ENCODE measurements around the gene SPATA6L.

SPATA6L gene

GRCh38 chr9:4600368-4600767, 65.9 kb downstream of the SPATA6L start:
- intact Hi-C loops (cut with micrococcal nuclease), result loop anchor here (5.0 kb wide), 1 partner anchor 157 kb away; no protein-coding TSS in a partner anchor
- Mint-ChIP-seq H3K4me1 (ENCODE audit: low read depth) (peaks cover 17% of the 10 kb centered on the region), H3K4me3 (no peak overlapping the region), H3K9me3 (no peaks in the 10 kb centered on the region), H3K36me3 (ENCODE audit: low read depth) (no peaks in the 10 kb centered on the region), H3K27me3 (peaks cover 17% of the 10 kb centered on the region), H3K27ac (no peak overlapping the region)

DNA sequence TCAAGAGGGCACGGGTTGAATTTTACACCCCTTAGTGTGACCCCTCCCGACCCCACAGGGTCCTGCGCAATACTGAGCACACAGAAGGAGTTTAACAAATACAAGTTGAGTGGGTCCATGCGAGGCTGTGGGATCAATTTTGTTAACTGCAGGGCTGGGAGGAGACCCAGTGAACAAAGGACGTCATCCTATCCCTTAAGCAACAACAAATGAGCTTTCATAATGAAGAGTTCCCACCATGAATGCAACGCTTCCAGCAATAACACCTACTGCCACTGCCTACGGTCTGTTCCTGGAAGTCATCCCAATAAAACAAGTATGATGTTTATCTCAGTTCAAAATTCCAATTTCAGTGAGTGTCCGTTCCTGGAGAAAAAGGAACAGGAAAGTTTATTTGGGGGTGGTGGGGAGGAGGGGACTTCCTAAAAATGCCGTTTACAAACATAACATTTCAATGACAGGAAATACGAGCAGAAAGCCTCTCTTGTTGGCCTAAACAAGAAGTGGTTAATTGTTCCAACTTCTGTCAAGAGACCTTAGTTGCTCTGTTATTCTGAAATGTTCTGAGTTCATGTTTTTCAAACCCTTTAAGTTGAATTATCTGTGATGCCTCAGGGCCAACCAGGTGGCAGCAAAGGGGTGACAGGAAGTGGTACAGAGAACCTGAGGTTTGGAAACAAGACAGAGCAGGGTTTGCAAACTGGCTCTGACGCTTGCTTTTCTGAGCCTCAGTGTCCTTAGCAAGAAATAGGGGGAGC, 69.9 kb downstream of the SPATA6L start:
- intact Hi-C loops (cut with micrococcal nuclease), result no loop called here
- Mint-ChIP-seq H3K9me3 (no peaks in the 10 kb centered on the region), H3K27ac (no peak overlapping the region), H3K4me3 (no peak overlapping the region), H3K4me1 (ENCODE audit: low read depth) (peaks cover 23% of the 10 kb centered on the region), H3K27me3 (peaks cover 14% of the 10 kb centered on the region), H3K36me3 (ENCODE audit: low read depth) (no peaks in the 10 kb centered on the region)

DNA sequence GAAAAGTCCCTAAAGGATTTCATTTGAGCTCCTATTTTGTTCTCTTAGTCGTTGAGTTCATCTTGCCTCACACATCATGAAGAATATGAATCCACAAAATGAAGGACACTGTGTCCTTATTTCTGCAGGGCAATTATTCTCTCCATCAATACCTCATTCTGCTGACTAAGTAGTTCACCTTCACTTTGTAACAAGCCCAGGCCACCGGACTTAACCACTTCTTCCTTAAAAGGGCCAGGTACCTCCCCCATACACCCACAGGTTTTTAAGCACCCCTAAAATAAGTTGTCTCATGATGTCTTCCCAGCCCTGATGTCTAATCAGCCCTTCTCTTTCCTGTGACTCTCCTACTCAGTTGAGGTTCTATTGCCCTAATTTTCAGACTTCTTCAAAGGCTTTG, 71.3 kb downstream of the SPATA6L start:
- Mint-ChIP-seq H3K27ac (no peak overlapping the region), H3K9me3 (no peaks in the 10 kb centered on the region), H3K4me3 (no peak overlapping the region), H3K36me3 (ENCODE audit: low read depth) (no peaks in the 10 kb centered on the region), H3K27me3 (peaks cover 5% of the 10 kb centered on the region), H3K4me1 (ENCODE audit: low read depth) (peaks cover 18% of the 10 kb centered on the region)
- intact Hi-C loops (cut with micrococcal nuclease), result no loop called here

DNA sequence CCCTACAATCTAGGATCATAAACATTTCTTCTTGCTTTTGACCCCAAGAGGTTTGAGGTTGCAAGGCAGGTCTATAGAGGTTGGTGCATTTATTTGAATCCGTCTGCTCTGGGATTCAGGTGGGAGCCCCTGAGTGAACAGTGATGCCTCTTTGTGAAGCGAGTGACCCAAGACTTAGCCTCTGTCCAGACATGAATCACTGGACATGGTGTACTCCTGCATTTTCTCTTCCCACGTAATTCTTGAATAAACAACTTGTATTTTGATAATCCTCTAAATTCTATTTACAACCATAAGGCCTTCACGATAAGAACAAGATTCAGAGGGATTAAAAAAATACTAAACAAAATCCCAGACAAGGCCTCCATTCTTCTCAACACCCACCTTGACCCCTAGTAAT, 71.7 kb downstream of the SPATA6L start:
- intact Hi-C loops (cut with micrococcal nuclease), result no loop called here
- Mint-ChIP-seq H3K4me1 (ENCODE audit: low read depth) (peaks cover 15% of the 10 kb centered on the region), H3K9me3 (no peaks in the 10 kb centered on the region), H3K27ac (no peak overlapping the region), H3K36me3 (ENCODE audit: low read depth) (no peaks in the 10 kb centered on the region), H3K27me3 (peaks cover 3% of the 10 kb centered on the region), H3K4me3 (no peak overlapping the region)

GRCh38 chr9:4592886-4593285, 73.4 kb downstream of the SPATA6L start:
- intact Hi-C loops (cut with micrococcal nuclease), result no loop called here
- Mint-ChIP-seq H3K4me3 (no peak overlapping the region), H3K9me3 (no peaks in the 10 kb centered on the region), H3K4me1 (ENCODE audit: low read depth) (peaks cover 15% of the 10 kb centered on the region), H3K27me3 (peaks cover 3% of the 10 kb centered on the region), H3K27ac (no peak overlapping the region), H3K36me3 (ENCODE audit: low read depth) (no peaks in the 10 kb centered on the region)

DNA sequence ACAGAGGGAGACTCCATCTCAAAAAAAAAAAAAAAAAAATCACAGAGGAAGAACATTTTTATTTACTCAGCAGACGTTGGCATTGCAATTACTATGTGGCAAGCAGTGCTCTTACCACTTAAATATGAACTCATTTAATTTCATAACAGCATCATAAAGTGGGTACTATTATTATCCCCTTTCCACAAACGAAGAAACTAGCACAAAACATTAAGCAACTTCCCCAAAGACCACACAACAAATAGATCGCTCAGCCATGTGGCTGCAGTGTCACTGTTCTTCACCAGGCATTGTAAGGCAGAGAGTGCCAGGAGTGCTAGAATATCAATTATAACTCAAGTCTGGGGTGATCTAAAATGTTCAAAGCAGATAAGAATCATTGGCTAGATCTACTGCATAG, 74.0 kb downstream of the SPATA6L start:
- Mint-ChIP-seq H3K27me3 (peaks cover 3% of the 10 kb centered on the region), H3K4me3 (no peak overlapping the region), H3K36me3 (ENCODE audit: low read depth) (no peaks in the 10 kb centered on the region), H3K4me1 (ENCODE audit: low read depth) (peaks cover 15% of the 10 kb centered on the region), H3K9me3 (no peaks in the 10 kb centered on the region), H3K27ac (no peak overlapping the region)
- intact Hi-C loops (cut with micrococcal nuclease), result no loop called here

DNA sequence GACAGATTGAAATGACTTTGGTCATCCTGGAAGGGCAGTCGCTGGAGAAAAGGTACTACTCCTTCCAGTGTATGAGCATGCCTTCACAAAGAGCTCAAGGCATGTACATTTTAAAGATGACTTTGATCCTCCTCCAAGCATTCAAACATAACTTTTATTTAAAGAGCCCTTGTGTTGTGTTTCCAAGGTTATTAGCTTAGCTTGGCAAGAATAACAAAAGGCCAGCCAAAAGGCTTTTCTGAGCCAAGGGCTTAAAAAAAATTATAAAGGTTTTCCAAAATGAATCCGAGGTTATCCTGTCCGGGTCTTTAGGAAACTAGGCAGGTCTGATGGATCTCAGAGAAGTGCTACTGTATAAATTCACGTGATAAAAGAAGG, 75.2 kb downstream of the SPATA6L start:
- Mint-ChIP-seq H3K9me3 (no peaks in the 10 kb centered on the region), H3K27ac (no peak overlapping the region), H3K36me3 (ENCODE audit: low read depth) (no peaks in the 10 kb centered on the region)

DNA sequence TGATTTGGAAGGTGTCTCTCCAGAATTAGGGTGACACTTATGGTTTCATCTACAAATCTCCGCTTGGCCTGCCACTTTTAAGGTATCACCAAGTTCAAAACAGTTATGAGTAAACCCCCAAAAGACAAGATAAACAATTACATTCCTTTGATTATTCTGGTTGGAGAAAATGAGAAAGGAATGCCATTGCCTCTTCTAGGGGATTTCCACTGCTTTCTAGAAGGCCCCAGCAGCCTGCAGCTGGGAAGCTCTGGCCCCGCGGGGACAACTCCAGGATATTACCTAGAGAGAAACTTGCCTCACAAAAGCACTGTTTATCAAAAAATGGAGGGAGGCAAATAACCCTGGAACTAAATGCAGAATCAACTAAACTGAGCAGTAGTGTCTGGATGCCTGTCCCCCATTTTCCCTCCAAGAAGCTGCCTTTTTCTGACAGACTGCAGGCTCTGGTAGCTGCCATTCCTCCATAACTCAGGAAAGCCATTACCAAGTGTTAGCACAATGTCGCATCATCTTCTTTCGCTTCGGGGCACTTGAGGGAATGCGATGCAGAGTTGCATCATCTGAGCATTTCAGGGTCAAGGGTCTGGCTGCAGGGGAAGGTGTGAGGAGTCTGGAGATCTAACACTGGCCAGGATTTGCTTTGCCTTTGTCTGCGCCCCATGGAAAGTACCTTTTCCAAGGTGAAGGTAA, 75.7 kb downstream of the SPATA6L start:
- Mint-ChIP-seq H3K27ac (no peak overlapping the region), H3K27me3 (peaks cover 3% of the 10 kb centered on the region), H3K9me3 (no peaks in the 10 kb centered on the region), H3K4me3 (no peak overlapping the region), H3K36me3 (ENCODE audit: low read depth) (no peaks in the 10 kb centered on the region), H3K4me1 (ENCODE audit: low read depth) (peaks cover 5% of the 10 kb centered on the region)
- intact Hi-C loops (cut with micrococcal nuclease), result no loop called here

More for the DNA sequence above, 75.2 kb downstream of the SPATA6L start:
- peaks cover 8% of the 10 kb centered on the region for H3K4me1 Mint-ChIP-seq (ENCODE audit: low read depth)
- peaks cover 3% of the 10 kb centered on the region for H3K27me3 Mint-ChIP-seq
- H3K4me3 Mint-ChIP-seq, result no peak overlapping the region
- intact Hi-C loops (cut with micrococcal nuclease), result no loop called here

- no peak overlapping the region for H3K4me3 Mint-ChIP-seq
- no peak overlapping the region for H3K27ac Mint-ChIP-seq
- no peaks in the 10 kb centered on the region for H3K36me3 Mint-ChIP-seq (ENCODE audit: low read depth)
- intact Hi-C loops (cut with micrococcal nuclease), result no loop called here
- peaks cover 1% of the 10 kb centered on the region for H3K27me3 Mint-ChIP-seq
- peaks cover 5% of the 10 kb centered on the region for H3K4me1 Mint-ChIP-seq (ENCODE audit: low read depth)
- no peaks in the 10 kb centered on the region for H3K9me3 Mint-ChIP-seq
Measured at GRCh38 chr9:4588721-4589120, 77.6 kb downstream of the SPATA6L start.

DNA sequence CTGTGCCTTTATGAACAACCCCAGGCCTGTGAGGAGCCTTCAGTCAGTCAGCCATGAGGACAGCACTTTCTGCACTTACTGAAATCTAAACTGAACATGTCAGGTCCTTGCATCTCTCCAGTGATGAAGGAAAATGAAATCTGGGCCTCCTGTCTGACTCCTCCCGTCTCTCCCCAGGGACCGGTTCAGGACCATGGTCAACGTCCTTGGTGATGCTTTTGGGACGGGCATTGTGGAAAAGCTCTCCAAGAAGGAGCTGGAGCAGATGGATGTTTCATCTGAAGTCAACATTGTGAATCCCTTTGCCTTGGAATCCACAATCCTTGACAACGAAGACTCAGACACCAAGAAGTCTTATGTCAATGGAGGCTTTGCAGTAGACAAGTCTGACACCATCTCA, 81.1 kb downstream of the SPATA6L start:
- Mint-ChIP-seq H3K4me3 (no peak overlapping the region), H3K27ac (no peak overlapping the region), H3K27me3 (no peaks in the 10 kb centered on the region), H3K36me3 (ENCODE audit: low read depth) (no peaks in the 10 kb centered on the region), H3K9me3 (no peaks in the 10 kb centered on the region), H3K4me1 (ENCODE audit: low read depth) (no peaks in the 10 kb centered on the region)
- intact Hi-C loops (cut with micrococcal nuclease), result no loop called here

DNA sequence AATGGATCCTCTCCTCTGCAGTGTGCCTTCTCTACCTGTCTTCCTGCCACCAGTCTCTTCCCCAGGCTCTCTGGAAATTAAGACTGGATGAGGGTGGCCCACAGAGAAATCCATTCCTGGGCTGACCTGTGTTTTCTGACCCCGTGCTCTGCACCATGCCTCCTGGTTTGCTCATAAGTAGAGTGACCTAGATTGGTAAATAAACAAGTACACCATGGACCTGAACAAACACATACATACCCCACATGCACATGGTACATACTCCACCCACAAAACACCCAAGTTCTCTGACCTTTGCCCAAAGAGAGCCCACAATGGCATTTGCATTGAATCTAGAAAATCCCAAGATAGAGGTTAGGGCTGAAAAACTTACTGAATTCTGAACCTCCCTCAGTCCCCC, 81.6 kb downstream of the SPATA6L start:
- Mint-ChIP-seq H3K9me3 (no peaks in the 10 kb centered on the region), H3K27ac (no peak overlapping the region), H3K36me3 (ENCODE audit: low read depth) (no peaks in the 10 kb centered on the region), H3K27me3 (no peaks in the 10 kb centered on the region), H3K4me3 (no peak overlapping the region), H3K4me1 (ENCODE audit: low read depth) (no peaks in the 10 kb centered on the region)
- intact Hi-C loops (cut with micrococcal nuclease), result no loop called here

DNA sequence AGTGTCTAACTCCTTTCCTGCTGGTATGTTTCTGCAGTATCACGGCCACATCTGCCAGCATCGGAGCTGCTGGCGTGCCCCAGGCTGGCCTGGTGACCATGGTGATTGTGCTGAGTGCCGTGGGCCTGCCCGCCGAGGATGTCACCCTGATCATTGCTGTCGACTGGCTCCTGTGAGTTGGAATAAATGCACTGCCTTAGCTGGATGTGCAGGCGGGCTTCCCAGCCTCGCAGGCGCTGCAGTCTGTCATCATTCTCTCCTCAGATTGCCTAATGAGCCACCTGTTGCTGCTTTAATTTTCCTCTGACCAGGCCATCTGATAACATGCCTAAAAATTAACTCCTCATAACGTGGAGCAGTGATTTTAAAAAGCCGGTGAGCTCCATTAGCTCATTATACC, 83.3 kb downstream of the SPATA6L start:
- H3K27me3 Mint-ChIP-seq, result no peaks in the 10 kb centered on the region
- intact Hi-C loops (cut with micrococcal nuclease), result no loop called here
- H3K4me3 Mint-ChIP-seq, result no peak overlapping the region
- no peaks in the 10 kb centered on the region for H3K9me3 Mint-ChIP-seq
- H3K4me1 Mint-ChIP-seq (ENCODE audit: low read depth), result no peaks in the 10 kb centered on the region
- H3K36me3 Mint-ChIP-seq (ENCODE audit: low read depth), result no peaks in the 10 kb centered on the region
- H3K27ac Mint-ChIP-seq, result no peak overlapping the region

- no peaks in the 10 kb centered on the region for H3K36me3 Mint-ChIP-seq (ENCODE audit: low read depth)
- H3K4me1 Mint-ChIP-seq (ENCODE audit: low read depth), result no peaks in the 10 kb centered on the region
- H3K9me3 Mint-ChIP-seq, result no peaks in the 10 kb centered on the region
- no peaks in the 10 kb centered on the region for H3K27me3 Mint-ChIP-seq
- H3K27ac Mint-ChIP-seq, result no peak overlapping the region
- intact Hi-C loops (cut with micrococcal nuclease), result no loop called here
- H3K4me3 Mint-ChIP-seq, result no peak overlapping the region
Measured at GRCh38 chr9:4581861-4582565, 84.3 kb downstream of the SPATA6L start.

GRCh38 chr9:4581035-4581760, 85.1 kb downstream of the SPATA6L start:
- Mint-ChIP-seq H3K36me3 (ENCODE audit: low read depth) (no peaks in the 10 kb centered on the region), H3K4me3 (no peak overlapping the region), H3K9me3 (no peaks in the 10 kb centered on the region), H3K4me1 (ENCODE audit: low read depth) (no peaks in the 10 kb centered on the region), H3K27me3 (no peaks in the 10 kb centered on the region), H3K27ac (no peak overlapping the region)
- intact Hi-C loops (cut with micrococcal nuclease), result no loop called here
